Stimulated activated CD8-positive, alpha-beta memory T cell treated with anti-CD3 and anti-CD28 coated beads, Interleukin-12 subunit alpha, Interleukin-12 subunit beta, amount 100 ng/mL, for 4 hours (primary cell): ENCODE results near the gene PAPOLB.

Source experiments
- DNase-seq: peaks from one replicate; pipeline ENCODE4 v3.0.0-alpha.2; 2020; ENCODE audit warnings: low read depth

PAPOLB gene

DNA sequence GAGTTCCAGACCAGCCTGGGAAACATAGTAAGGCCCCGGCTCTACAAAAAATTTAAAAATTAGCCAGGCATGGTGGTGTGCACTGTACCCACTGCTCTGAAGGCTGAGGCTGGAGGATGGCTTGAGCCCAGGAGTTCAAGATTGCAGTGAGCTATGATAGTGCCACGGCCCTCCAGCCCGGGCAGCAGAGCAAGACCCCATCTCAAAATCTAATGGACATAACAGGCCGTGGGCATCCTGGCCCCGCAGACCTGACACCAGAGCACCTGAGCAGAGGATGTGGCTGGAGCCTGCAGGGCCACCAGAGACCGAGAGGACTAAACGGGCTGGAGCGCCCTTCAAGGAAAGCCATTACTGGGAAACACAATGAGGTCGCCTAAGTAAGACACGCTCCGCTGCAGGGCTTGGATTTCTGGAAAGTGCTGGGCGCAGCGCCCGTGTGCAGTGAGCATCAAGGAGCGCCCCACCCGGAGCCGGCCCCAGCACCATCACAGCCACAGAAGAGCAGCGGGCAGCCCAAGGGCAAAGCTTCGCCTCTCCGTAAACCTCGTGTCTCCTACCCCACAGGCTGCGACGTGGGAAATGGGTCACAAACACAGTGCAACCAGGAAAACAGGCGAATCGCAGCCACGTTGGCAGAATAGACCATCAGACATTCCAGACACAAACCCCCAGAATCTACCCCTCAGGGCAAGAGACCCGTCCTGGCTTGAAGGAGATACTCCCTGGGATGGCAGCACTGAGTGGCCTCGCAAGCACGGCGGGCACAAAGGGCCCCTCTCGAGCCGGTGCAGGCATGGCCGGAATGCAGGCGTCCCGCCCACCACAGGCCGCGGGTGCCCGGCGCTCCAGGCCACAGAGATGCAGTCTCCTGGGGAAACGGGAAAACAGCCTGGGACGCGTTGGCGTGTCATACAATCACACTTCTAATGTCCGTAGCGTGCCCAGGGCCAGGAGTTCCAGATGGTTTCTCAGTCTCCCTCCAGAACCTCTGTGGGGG is 16.8 kb upstream of the PAPOLB start:
- DNase-seq = no peak

GRCh38 chr7:4876586-4876985 is 14.8 kb upstream of the PAPOLB start:
- DNase-seq = no peak

GRCh38 chr7:4875391-4875790 is 13.6 kb upstream of the PAPOLB start:
- DNase-seq = no peak

DNA sequence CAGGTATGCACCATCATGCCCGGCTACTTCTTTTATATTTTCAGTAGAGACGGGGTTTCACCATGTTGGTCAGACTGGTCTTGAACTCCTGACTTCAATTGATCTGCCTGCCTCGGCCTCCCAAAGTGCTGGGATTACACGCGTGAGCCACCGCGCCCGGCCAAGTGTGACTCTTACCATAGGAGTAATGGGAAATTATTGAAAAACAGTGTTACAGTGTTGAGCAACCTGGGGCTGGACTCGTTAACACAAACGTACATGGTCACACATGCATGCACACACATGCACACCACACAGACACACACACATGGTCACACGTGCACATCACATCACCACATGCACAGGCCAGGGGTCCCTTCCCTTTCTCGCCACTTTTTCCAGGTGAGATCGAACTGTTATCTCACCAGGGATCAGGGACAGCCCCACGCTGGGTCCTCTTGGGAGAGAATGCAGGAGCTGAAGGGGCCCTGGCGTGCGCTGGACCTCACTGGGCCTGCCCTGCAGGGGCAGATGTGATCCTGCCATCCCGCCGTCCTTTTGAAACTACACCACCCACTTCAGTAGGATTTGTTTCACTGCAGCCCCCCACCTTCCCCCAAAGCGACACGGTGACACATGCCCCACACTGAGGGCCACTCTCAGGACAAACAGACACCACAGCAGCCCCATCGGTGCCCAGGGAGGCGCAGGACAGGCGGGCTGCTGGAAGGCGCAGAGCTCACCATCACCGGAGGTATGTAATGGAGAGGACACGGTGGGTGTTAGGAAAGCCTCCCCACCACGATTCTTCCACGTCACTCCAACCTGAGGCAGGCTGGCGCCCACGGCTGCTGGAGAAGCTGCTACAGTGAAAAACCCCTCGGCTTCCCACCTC is 11.5 kb upstream of the PAPOLB start:
- no peak for DNase-seq

DNA sequence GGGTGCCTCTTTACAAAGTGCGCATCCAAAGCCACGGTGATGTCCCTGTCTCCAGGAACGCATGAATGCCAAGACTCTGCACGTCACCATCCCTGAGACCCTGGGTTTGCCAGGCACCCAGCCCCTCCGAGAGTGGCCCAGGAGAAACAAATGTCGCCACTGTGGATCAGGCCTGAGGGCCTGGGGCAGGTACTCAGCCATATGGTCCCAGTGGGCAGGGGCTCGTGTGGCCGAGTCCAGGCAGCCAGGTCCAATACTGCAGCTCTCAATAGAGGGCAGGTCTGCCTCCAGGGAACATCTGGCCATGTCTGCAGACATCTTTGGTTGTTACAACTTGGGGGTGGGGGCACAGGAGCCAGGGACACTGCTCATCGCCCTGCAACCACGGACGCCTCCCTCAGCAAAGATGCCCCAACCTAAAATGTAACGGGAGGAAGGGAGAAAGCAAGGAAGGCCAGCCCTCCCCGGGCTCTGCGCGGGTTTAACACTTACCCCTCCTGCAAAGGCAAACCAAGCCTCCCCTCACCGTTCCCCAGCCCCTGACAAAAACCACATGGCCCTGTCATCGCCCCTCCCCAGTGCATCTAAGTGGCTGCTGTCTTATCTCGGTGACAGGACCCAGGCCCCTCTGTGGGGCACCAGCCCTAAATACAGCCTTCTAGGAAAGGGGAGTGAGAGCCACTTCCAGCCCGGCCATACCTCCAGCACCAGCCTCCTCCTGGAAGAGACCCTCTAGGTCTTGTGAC is 10.3 kb upstream of the PAPOLB start:
- DNase-seq = no peak

GRCh38 chr7:4871056-4871680 is 9.3 kb upstream of the PAPOLB start:
- no peak for DNase-seq

DNA sequence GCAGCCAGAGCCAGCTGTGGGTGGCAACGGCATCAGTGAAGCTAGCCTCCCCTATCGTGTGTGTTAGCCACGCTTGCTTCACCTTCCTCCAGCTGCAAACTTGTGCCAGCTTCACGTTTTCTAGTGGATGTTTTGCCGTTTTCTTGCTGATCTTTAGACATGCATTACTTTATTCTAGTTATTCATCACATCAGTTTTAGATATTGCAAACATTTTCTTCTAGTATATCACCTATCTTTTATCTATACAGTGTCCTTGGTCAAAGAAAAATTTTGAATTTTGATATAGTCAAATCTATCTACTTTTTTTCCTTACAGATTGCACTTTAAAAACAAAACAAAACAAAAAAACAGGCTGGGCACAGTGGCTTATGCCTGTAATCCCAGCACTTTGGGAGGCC is 6.7 kb upstream of the PAPOLB start:
- no peak for DNase-seq

DNA sequence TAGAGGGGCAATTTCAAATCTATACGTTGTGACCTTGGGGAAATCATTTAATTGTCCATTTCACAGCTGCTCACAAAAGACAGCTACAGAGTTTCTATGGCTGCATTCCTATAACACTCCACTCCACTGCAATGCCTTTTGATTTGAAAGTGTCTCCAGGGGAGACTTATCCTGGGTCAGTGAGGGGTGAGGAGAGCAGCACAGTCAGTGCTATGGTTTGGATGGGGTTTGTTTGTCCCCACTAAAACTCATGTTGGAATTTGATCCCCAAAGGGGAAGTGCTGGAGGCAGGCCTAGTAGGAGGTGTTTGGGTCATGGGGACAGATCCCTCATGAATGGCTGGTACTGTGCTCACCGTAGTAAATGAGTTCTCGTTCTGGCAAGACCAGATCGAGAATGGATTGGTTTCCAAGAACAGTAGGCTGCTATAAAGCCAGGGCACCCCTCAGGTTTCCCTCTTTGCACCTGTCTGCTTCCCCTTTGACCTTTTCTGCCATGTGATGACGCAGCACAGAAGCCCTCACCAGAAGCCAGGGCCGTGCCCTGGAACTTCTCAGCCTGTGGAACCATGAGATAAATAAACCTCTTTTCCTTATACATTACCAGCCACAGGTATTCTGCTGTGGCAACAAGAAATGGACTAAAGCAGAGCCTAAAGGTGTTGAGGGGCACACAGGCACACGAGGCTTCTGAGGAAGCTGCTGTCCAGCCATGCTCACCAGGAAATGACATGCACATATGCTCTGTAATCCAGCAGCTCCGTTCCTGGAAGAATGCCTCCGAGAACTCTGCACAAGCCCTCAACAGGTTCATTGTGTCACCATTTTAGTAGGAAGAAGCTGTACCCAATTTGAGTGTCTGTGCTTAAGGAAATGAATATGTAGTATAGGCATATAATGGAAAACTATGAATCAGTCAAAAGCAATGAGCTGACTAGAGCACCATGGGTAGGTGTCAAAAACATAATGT is 5.0 kb upstream of the PAPOLB start:
- no peak for DNase-seq

- DNase-seq = no peak
Measured at GRCh38 chr7:4862156-4862555, 326 bp upstream of the PAPOLB start.

DNA sequence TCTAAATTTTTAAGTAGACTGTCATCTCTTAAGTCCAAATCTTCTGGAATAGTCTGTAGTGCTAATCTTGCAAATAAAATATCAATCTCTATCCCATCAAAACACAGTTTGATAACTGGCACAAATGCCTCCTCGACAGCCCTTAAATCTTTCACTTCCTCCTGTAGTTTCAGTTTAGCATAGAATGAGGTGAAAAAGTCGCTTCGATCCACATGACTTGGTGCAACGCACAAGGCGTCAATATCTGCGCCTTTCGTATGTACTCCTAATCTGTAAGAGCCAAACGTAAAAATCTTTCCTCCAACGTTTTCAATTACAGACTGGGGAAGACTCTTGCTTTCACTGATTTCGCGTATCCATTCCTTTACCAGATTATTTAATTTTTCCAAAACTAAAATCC is 603 bp downstream of the PAPOLB start:
- no peak for DNase-seq

GRCh38 chr7:4857189-4857588 is 4.6 kb downstream of the PAPOLB start:
- no peak for DNase-seq

- DNase-seq = no peak
Measured at GRCh38 chr7:4856336-4857057, 5.3 kb downstream of the PAPOLB start.

DNA sequence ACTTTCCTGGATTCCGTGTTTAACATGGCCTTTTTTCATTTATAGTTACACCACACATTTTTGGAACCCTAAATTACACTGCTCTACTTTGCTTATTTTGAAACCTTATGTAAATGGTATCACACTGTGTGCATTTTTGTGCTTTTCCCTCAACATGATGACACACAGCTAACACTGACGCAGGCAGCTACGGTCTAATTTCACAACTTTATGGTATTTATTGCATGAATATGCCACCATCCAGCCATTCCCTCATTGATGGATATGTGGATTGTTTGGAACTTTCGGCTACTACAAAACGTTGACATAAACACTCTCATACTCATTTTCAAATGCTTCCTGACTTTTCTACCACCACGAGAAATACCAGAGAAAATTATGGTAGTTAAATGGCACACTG is 6.9 kb downstream of the PAPOLB start:
- no peak for DNase-seq

DNA sequence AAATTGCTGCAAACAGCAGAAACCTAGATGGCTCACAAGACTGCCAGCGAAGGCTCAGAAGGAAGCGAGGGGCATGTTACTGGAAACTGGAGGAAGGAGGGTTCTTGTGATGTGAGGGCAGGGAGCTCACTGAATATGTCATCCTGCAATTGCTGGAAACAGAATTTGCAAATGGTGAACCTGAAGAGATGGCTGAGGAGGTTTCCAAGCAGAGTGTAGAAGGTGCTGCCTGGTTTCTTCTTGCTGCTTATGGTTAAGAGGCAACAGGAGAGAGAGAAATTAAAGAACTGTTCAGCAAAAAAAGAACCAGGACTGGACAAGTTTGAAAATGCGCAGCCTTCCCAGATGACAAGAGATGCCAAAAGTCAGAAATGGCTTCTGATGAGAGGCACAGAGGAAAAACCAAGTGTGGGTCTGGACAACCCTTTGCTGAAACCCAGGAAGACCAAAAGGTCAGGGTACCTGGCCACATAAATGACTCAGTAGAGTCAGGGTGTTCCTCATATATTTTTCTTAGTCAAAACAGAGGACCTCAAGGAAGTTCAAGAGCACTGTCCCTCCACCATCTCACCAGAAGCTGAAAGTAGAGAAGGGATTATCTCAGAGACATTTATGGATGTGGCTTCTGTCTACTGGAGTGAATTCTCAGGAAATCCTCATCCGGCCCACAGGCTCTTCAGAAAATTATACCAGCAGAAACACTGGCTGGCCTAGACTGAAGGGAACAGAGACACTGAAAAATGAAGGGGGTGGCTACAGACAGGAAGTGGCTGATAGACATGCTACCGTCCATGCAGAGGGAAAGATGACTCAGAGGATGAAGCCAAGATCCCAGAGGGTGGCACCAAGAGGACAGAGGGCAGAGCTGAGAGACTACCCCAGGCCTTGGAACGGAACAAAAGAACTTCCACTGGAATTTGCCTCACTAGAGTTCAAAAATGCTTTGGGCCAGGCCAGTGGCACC is 10.1 kb downstream of the PAPOLB start:
- DNase-seq = no peak

DNA sequence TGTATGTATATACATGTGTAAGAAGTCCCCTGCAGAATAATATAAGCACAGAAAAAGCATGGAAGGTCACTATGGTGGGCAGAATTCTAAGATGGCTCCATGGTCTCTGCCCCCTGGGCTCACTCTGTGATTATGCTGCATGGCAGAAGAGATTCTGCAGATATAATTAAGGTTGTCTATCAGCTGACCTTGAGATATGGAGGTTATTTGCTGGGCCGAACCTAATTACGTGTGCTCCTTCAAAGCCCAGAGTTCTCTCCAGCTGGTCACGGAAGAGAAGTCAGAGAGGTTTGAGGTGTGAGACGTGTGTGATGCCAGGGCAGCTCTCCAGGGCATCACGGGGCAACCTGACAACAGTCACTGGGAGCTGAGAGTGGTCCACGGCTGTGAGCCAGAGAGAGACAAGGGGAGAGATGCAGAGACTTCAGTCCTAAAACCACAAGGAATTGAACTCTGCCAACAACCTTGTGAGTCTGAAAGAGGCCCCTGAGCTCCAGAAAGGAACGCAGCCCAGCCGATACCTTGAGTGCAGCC is 11.5 kb downstream of the PAPOLB start:
- DNase-seq = no peak

- DNase-seq = no peak
Measured at GRCh38 chr7:4849390-4849789, 12.4 kb downstream of the PAPOLB start.

DNA sequence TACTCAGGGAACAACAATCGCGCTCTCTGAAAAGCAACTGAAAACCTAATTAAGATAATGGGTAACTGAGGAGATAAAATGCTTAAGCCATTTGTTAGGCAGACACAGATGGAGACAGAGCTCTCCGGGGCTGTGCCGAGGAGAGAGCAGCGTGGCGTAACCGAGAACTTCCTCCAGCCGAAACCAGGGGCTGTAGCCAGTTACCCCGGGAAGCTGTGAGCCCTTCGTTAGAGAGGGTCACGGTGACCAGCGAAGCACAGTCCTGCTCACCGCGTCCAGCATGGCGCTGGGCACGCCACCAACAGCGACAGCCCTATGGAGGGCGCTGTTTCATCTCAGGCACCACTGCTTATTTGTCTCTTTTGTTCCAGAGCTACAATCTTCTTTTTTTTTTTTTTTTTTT is 16.1 kb downstream of the PAPOLB start:
- DNase-seq = no peak

- no peak for DNase-seq
Measured at GRCh38 chr7:4842319-4843064, 19.3 kb downstream of the PAPOLB start.
